HepG2 (cell line): ENCODE measurements around the gene TMBIM6. TPM values are rescaled to one million over a fixed set of nuclear protein-coding genes. Genes with fewer than 3 reads are reported as not detected.

ENCODE experiments used
- GATAD1 ChIP-seq: IDR thresholded peaks from 2 replicates; pipeline ENCODE4 v1.6.1; 2016; ENCODE audit warnings: missing genetic modification reagents, missing compliant biosample characterization
- GTF2F1 ChIP-seq: fragments of 150-350 bp; IDR thresholded peaks from 2 replicates; pipeline ENCODE4 v1.6.1; 2014; ENCODE audit warnings: low read length
- KDM1A ChIP-seq: IDR thresholded peaks from 2 replicates; pipeline ENCODE4 v1.6.1; 2016; ENCODE audit warnings: missing compliant biosample characterization
- NRL ChIP-seq: sonication (generic); formaldehyde crosslinking; IDR thresholded peaks from 2 replicates; pipeline ENCODE4 v1.5.0; 2020; ENCODE audit warnings: missing genetic modification reagents, mild to moderate bottlenecking, moderate library complexity, borderline replicate concordance
- PAF1 ChIP-seq: IDR thresholded peaks from 2 replicates; pipeline ENCODE4 v1.6.1; 2016; ENCODE audit warnings: missing genetic modification reagents, missing compliant biosample characterization
- PHF21A ChIP-seq: sonication (generic); formaldehyde crosslinking; IDR thresholded peaks from 2 replicates; pipeline ENCODE4 v1.5.0; 2020; ENCODE audit warnings: mild to moderate bottlenecking, missing genetic modification reagents
- REXO4 ChIP-seq: sonication (generic); formaldehyde crosslinking; IDR thresholded peaks from 2 replicates; pipeline ENCODE4 v1.8.0; 2022; ENCODE audit warnings: missing genetic modification reagents, mild to moderate bottlenecking, borderline replicate concordance
- SIN3B ChIP-seq: fragments of 150-350 bp; IDR thresholded peaks from 2 replicates; pipeline ENCODE4 v1.6.1; 2014; ENCODE audit warnings: low read length
- SRSF9 ChIP-seq: fragments of 200-400 bp; formaldehyde crosslinking; IDR thresholded peaks from 2 replicates; pipeline ENCODE4 v1.6.1; 2018; ENCODE audit warnings: borderline replicate concordance, mild to moderate bottlenecking, low read depth, low read length; ENCODE audit not compliant: insufficient read depth, poor library complexity, severe bottlenecking
- TAF1 ChIP-seq: sonication (generic); formaldehyde crosslinking; IDR thresholded peaks from 2 replicates; pipeline ENCODE4 v1.4.0; 2020; ENCODE audit warnings: missing genetic modification reagents
- ZNF138 ChIP-seq: sonication (generic); formaldehyde crosslinking; IDR thresholded peaks from 2 replicates; pipeline ENCODE4 v1.5.0; 2020; ENCODE audit warnings: mild to moderate bottlenecking, low read depth, missing genetic modification reagents
- ZNF225 ChIP-seq: sonication (generic); formaldehyde crosslinking; IDR thresholded peaks from 2 replicates; pipeline ENCODE4 v1.4.0; 2020; ENCODE audit warnings: mild to moderate bottlenecking, missing genetic modification reagents
- ZNF317 ChIP-seq: sonication (generic); formaldehyde crosslinking; IDR thresholded peaks from 2 replicates; pipeline ENCODE4 v1.5.0; 2020; ENCODE audit warnings: mild to moderate bottlenecking, missing genetic modification reagents
- ZNF547 ChIP-seq: sonication (generic); formaldehyde crosslinking; IDR thresholded peaks from 2 replicates; pipeline ENCODE4 v1.5.1; 2020; ENCODE audit warnings: mild to moderate bottlenecking, missing genetic modification reagents
- ZNF672 ChIP-seq: sonication (generic); formaldehyde crosslinking; IDR thresholded peaks from 2 replicates; pipeline ENCODE4 v1.8.1; 2022; ENCODE audit warnings: missing genetic modification reagents
- ZNF75D ChIP-seq: sonication (generic); formaldehyde crosslinking; IDR thresholded peaks from 2 replicates; pipeline ENCODE4 v1.8.1; 2023; ENCODE audit warnings: missing genetic modification reagents, mild to moderate bottlenecking, borderline replicate concordance
- ZNF83 ChIP-seq: sonication (generic); formaldehyde crosslinking; IDR thresholded peaks from 2 replicates; pipeline ENCODE4 v1.4.0; 2020; ENCODE audit warnings: missing genetic modification reagents, mild to moderate bottlenecking, borderline replicate concordance
- ZSCAN21 ChIP-seq: sonication (generic); formaldehyde crosslinking; IDR thresholded peaks from 2 replicates; pipeline ENCODE4 v1.8.0; 2022; ENCODE audit warnings: mild to moderate bottlenecking, missing genetic modification reagents, moderate library complexity, borderline replicate concordance
- ZSCAN25 ChIP-seq: sonication (generic); formaldehyde crosslinking; IDR thresholded peaks from 2 replicates; pipeline ENCODE4 v1.8.0; 2022; ENCODE audit warnings: mild to moderate bottlenecking, missing genetic modification reagents
- ZZZ3 ChIP-seq: sonication (generic); formaldehyde crosslinking; IDR thresholded peaks from 2 replicates; pipeline ENCODE4 v1.4.0; 2020; ENCODE audit warnings: missing genetic modification reagents, mild to moderate bottlenecking, borderline replicate concordance
- polyA plus RNA-seq, 8 experiments: library from polyadenylated mRNA; depleted of rRNA in 3 of 8; stranded (reverse) in 7 of 8; unstranded in 1 of 8; fragments of >200 nt; fragmentation: Illumina TruSeq in 4 of 8; extraction: Trizol in 4 of 8; gene quantifications; 2 replicates each; pipeline versions ENCODE4 v1.2.1 to v1.2.3, GENCODE V29; 2011 to 2016; ENCODE audit warnings: low read depth in 4 of 8, missing spikeins in 1 of 8, mixed read lengths in 1 of 8; ENCODE audit not compliant: insufficient read depth in 1 of 8
- total RNA-seq, 5 experiments: library from RNA; depleted of rRNA; stranded (reverse); fragments of >200 nt; fragmentation: Illumina TruSeq; extraction: Trizol; gene quantifications; 2 replicates each; pipeline ENCODE4 v1.2.3, GENCODE V29; 2016; ENCODE audit warnings: low read depth in 1 of 5
- TF ChIP-seq, protein P1 (sequence below): sonication (generic); formaldehyde crosslinking; IDR thresholded peaks from 2 replicates; pipeline ENCODE4 v1.5.0; 2020; ENCODE audit warnings: mild to moderate bottlenecking, missing genetic modification reagents, borderline replicate concordance
- TF ChIP-seq, protein P2 (sequence below): sonication (generic); formaldehyde crosslinking; IDR thresholded peaks from 2 replicates; pipeline ENCODE4 v1.4.0; 2020; ENCODE audit warnings: missing genetic modification reagents

Gene TMBIM6
- total and polyA plus RNA-seq, 2 of the 13 experiments (the other 11 are each of a cell fraction or from before 2014, with no cell fraction given): 412 to 468 TPM

DNA sequence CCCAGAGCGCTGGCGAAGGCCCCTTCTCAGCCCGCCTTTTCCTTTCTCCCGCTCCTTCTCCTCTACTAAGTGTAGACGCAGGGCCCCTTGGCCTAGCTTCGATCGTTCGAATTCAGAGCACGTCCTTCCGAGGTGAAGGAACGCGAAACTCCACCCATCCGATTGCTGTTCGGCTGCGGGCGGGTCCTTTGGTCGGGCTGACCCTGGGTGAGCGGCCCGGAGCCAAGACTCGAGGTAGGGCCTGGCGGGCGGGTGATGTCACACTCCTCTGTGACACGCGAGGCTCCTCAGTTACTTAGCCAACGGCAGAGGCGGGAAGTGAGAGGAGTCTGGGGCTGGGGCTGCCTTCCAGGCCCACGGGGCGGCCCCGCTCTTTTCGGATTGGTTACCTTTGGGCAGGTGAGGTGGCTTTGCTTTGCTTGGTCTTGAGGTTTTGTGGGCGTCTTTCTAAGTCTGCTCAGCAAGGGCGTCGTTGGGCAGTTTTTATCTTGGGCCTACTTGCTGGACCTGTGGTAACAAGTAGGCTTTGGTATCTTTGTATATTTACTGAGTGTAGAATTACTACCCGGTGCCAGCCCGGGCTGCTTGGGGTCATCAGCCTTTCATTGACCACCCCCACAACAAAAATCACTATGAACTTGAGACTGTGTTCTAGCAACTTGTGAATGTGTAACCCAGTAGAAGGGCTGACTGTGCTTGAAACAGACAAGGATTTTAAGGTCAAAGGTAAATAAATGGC, 694 bp downstream of the TMBIM6 start (continued):
- TF ChIP-seq ZNF225 (no peak), KDM1A (CRISPR knock-in tag) (no peak), REXO4 (CRISPR knock-in tag) (no peak), ZSCAN21 (CRISPR knock-in tag) (no peak), ZNF83 (CRISPR knock-in tag) (no peak), GATAD1 (CRISPR knock-in tag) (no peak), PAF1 (0 out of 2 replicates have a peak, but pooled peaks have one; percentile 21), ZNF672 (CRISPR knock-in tag) (no peak), ZNF317 (CRISPR knock-in tag) (no peak), TAF1 (CRISPR knock-in tag) (no peak), ZNF138 (CRISPR knock-in tag) (no peak), ZZZ3 (CRISPR knock-in tag) (no peak), NRL (0 out of 2 replicates have a peak, but pooled peaks have one; percentile 19), SRSF9 (no peak), GTF2F1 (no peak), PHF21A (CRISPR knock-in tag) (peak; percentile 44; the same call in 1 of the 2 replicates), ZSCAN25 (CRISPR knock-in tag) (no peak), ZNF75D (CRISPR knock-in tag) (no peak), ZNF547 (CRISPR knock-in tag) (0 out of 2 replicates have a peak, but pooled peaks have one; percentile 17), SIN3B (no peak)
- TF ChIP-seq, protein P1, sequence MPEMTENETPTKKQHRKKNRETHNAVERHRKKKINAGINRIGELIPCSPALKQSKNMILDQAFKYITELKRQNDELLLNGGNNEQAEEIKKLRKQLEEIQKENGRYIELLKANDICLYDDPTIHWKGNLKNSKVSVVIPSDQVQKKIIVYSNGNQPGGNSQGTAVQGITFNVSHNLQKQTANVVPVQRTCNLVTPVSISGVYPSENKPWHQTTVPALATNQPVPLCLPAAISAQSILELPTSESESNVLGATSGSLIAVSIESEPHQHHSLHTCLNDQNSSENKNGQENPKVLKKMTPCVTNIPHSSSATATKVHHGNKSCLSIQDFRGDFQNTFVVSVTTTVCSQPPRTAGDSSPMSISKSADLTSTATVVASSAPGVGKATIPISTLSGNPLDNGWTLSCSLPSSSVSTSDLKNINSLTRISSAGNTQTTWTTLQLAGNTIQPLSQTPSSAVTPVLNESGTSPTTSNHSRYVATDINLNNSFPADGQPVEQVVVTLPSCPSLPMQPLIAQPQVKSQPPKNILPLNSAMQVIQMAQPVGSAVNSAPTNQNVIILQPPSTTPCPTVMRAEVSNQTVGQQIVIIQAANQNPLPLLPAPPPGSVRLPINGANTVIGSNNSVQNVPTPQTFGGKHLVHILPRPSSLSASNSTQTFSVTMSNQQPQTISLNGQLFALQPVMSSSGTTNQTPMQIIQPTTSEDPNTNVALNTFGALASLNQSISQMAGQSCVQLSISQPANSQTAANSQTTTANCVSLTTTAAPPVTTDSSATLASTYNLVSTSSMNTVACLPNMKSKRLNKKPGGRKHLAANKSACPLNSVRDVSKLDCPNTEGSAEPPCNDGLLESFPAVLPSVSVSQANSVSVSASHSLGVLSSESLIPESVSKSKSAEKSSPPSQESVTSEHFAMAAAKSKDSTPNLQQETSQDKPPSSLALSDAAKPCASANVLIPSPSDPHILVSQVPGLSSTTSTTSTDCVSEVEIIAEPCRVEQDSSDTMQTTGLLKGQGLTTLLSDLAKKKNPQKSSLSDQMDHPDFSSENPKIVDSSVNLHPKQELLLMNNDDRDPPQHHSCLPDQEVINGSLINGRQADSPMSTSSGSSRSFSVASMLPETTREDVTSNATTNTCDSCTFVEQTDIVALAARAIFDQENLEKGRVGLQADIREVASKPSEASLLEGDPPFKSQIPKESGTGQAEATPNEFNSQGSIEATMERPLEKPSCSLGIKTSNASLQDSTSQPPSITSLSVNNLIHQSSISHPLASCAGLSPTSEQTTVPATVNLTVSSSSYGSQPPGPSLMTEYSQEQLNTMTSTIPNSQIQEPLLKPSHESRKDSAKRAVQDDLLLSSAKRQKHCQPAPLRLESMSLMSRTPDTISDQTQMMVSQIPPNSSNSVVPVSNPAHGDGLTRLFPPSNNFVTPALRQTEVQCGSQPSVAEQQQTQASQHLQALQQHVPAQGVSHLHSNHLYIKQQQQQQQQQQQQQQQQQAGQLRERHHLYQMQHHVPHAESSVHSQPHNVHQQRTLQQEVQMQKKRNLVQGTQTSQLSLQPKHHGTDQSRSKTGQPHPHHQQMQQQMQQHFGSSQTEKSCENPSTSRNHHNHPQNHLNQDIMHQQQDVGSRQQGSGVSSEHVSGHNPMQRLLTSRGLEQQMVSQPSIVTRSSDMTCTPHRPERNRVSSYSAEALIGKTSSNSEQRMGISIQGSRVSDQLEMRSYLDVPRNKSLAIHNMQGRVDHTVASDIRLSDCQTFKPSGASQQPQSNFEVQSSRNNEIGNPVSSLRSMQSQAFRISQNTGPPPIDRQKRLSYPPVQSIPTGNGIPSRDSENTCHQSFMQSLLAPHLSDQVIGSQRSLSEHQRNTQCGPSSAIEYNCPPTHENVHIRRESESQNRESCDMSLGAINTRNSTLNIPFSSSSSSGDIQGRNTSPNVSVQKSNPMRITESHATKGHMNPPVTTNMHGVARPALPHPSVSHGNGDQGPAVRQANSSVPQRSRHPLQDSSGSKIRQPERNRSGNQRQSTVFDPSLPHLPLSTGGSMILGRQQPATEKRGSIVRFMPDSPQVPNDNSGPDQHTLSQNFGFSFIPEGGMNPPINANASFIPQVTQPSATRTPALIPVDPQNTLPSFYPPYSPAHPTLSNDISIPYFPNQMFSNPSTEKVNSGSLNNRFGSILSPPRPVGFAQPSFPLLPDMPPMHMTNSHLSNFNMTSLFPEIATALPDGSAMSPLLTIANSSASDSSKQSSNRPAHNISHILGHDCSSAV (CRISPR knock-in tag): no peak
- TF ChIP-seq, protein P2, sequence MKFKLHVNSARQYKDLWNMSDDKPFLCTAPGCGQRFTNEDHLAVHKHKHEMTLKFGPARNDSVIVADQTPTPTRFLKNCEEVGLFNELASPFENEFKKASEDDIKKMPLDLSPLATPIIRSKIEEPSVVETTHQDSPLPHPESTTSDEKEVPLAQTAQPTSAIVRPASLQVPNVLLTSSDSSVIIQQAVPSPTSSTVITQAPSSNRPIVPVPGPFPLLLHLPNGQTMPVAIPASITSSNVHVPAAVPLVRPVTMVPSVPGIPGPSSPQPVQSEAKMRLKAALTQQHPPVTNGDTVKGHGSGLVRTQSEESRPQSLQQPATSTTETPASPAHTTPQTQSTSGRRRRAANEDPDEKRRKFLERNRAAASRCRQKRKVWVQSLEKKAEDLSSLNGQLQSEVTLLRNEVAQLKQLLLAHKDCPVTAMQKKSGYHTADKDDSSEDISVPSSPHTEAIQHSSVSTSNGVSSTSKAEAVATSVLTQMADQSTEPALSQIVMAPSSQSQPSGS (CRISPR knock-in tag): 0 out of 2 replicates have a peak, but pooled peaks have one; percentile 11
